ENCODE results near the gene B4GALT4.

DNA sequence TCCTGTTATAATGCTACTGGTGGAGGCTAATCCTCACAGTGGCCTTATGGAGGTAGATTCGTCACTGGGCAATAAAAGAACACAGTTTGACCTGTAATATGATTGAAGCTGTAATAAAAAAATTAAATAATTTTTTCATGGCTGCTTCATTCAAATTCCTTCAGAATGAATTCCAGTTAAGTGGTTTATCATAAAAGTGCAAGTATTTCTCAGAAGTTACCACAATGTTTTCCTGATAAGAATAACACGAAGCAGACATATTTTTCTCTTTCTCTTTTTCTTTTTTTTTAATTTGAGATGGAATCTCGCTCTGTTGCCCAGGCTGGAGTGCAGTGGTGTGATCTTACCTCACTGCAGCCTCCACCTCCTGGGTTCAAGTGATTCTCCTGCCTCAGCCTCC, 15.6 kb downstream of the B4GALT4 start:
- TF ChIP-seq, protein P1, sequence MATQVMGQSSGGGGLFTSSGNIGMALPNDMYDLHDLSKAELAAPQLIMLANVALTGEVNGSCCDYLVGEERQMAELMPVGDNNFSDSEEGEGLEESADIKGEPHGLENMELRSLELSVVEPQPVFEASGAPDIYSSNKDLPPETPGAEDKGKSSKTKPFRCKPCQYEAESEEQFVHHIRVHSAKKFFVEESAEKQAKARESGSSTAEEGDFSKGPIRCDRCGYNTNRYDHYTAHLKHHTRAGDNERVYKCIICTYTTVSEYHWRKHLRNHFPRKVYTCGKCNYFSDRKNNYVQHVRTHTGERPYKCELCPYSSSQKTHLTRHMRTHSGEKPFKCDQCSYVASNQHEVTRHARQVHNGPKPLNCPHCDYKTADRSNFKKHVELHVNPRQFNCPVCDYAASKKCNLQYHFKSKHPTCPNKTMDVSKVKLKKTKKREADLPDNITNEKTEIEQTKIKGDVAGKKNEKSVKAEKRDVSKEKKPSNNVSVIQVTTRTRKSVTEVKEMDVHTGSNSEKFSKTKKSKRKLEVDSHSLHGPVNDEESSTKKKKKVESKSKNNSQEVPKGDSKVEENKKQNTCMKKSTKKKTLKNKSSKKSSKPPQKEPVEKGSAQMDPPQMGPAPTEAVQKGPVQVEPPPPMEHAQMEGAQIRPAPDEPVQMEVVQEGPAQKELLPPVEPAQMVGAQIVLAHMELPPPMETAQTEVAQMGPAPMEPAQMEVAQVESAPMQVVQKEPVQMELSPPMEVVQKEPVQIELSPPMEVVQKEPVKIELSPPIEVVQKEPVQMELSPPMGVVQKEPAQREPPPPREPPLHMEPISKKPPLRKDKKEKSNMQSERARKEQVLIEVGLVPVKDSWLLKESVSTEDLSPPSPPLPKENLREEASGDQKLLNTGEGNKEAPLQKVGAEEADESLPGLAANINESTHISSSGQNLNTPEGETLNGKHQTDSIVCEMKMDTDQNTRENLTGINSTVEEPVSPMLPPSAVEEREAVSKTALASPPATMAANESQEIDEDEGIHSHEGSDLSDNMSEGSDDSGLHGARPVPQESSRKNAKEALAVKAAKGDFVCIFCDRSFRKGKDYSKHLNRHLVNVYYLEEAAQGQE (IDR thresholded peaks at IDR 0.05; ENCODE audit: insufficient read depth in 1 of 2, low read depth in 2 of 2, low read length in 2 of 2): no peak
- no peak for TF ChIP-seq POLR2AphosphoS5 (IDR thresholded peaks at IDR 0.05; ENCODE audit: low read depth, low read length)

All from PFSK-1 (cell line).